ENCODE data around the gene CENPS. TPM values are rescaled to one million over a fixed set of nuclear protein-coding genes. Genes with fewer than 3 reads are reported as not detected.
A peak's percentile ranks its signal among the peaks of the same experiment; 100 is the strongest.

Gene CENPS
- total and polyA plus RNA-seq, 2 of the 13 experiments (the other 11 are each of a cell fraction or from before 2014, with no cell fraction given): 3.3 to 22.0 TPM

- 0 out of 2 replicates have a peak, but pooled peaks have one; percentile 44 for TF ChIP-seq AKNA (CRISPR knock-in tag; IDR thresholded peaks at IDR 0.05; ENCODE audit: borderline replicate concordance)
- no peak for TF ChIP-seq ZNF136 (CRISPR knock-in tag; IDR thresholded peaks at IDR 0.05; ENCODE audit: low read depth)
- TF ChIP-seq ZNF24 (IDR thresholded peaks at IDR 0.05): no peak
- no peak for TF ChIP-seq ZNF784 (CRISPR knock-in tag; IDR thresholded peaks at IDR 0.05; ENCODE audit: borderline replicate concordance)
- no peak for TF ChIP-seq MTA3 (CRISPR knock-in tag; IDR thresholded peaks at IDR 0.05)
- no peak for TF ChIP-seq ZBTB44 (CRISPR knock-in tag; IDR thresholded peaks at IDR 0.05)
- TF ChIP-seq MXI1 (IDR thresholded peaks at IDR 0.05; ENCODE audit: borderline replicate concordance, low read depth, low read length): peak; percentile 61; the same call in 1 of the 3 replicates
- no peak for TF ChIP-seq ZNF781 (CRISPR knock-in tag; IDR thresholded peaks at IDR 0.05; ENCODE audit: borderline replicate concordance, not compliant biosample characterization)
- no peak for TF ChIP-seq FLYWCH1 (CRISPR knock-in tag; IDR thresholded peaks at IDR 0.05)
- TF ChIP-seq ZNF264 (CRISPR knock-in tag; IDR thresholded peaks at IDR 0.05): 0 out of 2 replicates have a peak, but pooled peaks have one; percentile 30
- TF ChIP-seq IKZF5 (CRISPR knock-in tag; IDR thresholded peaks at IDR 0.05): peak; percentile 64; the same call in 1 of the 2 replicates
- TF ChIP-seq HNF4G (IDR thresholded peaks at IDR 0.05; ENCODE audit: borderline replicate concordance, low read depth, low read length): peak; percentile 35; the same call in 1 of the 2 replicates
- no peak for TF ChIP-seq HNF4G (CRISPR knock-in tag; IDR thresholded peaks at IDR 0.05; ENCODE audit: borderline replicate concordance, low read depth)
- no peak for TF ChIP-seq ZNF530 (CRISPR knock-in tag; IDR thresholded peaks at IDR 0.05; ENCODE audit: low read depth)
- TF ChIP-seq SKI (IDR thresholded peaks at IDR 0.05; ENCODE audit: partially characterized antibody): no peak
- TF ChIP-seq E2F5 (CRISPR knock-in tag; conservative IDR thresholded peaks at IDR 0.05): no peak
- no peak for TF ChIP-seq ZFAT (CRISPR knock-in tag; conservative IDR thresholded peaks at IDR 0.05)
These were observed 44.6 kb downstream of the CENPS start, which contains the start of gene PEX14 (continued) for GRCh38 chr1:10474613-10475507.
